Activated CD8-positive, alpha-beta memory T cell treated with anti-CD3 and anti-CD28 coated beads, Interleukin-2, amount 50 U/mL, for 48 hours (primary cell): ENCODE measurements around the gene VIPR2.
"Not testable (repeated sequence)": the region's sequence is repeated elsewhere in the genome, so short reads cannot be mapped to it uniquely, and the experiment has no call there.

ENCODE experiments used
- DNase-seq: peaks from one replicate; pipeline ENCODE4 v3.0.0-alpha.2; 2020

Gene VIPR2

GRCh38 chr7:159006022-159006609 is 138.6 kb downstream of the VIPR2 start:
- not testable (repeated sequence) for DNase-seq

GRCh38 chr7:159005618-159006017 is 139.0 kb downstream of the VIPR2 start:
- no peak for DNase-seq

- no peak for DNase-seq
Observed at GRCh38 chr7:159004411-159004810, 140.3 kb downstream of the VIPR2 start.

- DNase-seq, result no peak
Observed at GRCh38 chr7:159001811-159002210, 142.9 kb downstream of the VIPR2 start.

- DNase-seq, result no peak
Observed at GRCh38 chr7:159000859-159001435, 143.7 kb downstream of the VIPR2 start.

- DNase-seq, result no peak
Observed at GRCh38 chr7:159000070-159000469, 144.6 kb downstream of the VIPR2 start.

- no peak for DNase-seq
Observed at GRCh38 chr7:158999496-158999895, 145.2 kb downstream of the VIPR2 start.

GRCh38 chr7:158998261-158998660 is 146.4 kb downstream of the VIPR2 start:
- not testable (repeated sequence) for DNase-seq

GRCh38 chr7:158997471-158997870 is 147.2 kb downstream of the VIPR2 start:
- no peak for DNase-seq

- DNase-seq, result no peak
Observed at GRCh38 chr7:158997110-158997453, 147.6 kb downstream of the VIPR2 start.

- peak; percentile 46 for DNase-seq
Observed at GRCh38 chr7:158996214-158997109, 148.2 kb downstream of the VIPR2 start.

GRCh38 chr7:158995514-158995913 is 149.2 kb downstream of the VIPR2 start:
- DNase-seq, result no peak

- no peak for DNase-seq
Observed at GRCh38 chr7:158994687-158995086, 150.0 kb downstream of the VIPR2 start.

GRCh38 chr7:158993591-158993990 is 151.1 kb downstream of the VIPR2 start:
- DNase-seq, result no peak

GRCh38 chr7:158992759-158993158 is 151.9 kb downstream of the VIPR2 start:
- no peak for DNase-seq

- no peak for DNase-seq
Observed at GRCh38 chr7:158991824-158992621, 152.6 kb downstream of the VIPR2 start.

- DNase-seq, result no peak
Observed at GRCh38 chr7:158988996-158989395, 155.7 kb downstream of the VIPR2 start.

GRCh38 chr7:158988302-158988862 is 156.3 kb downstream of the VIPR2 start:
- no peak for DNase-seq

GRCh38 chr7:158987691-158988090 is 157.0 kb downstream of the VIPR2 start:
- DNase-seq, result no peak

GRCh38 chr7:158985583-158985982 is 159.1 kb downstream of the VIPR2 start:
- no peak for DNase-seq

- not testable (repeated sequence) for DNase-seq
Observed at GRCh38 chr7:158984007-158984406, 160.7 kb downstream of the VIPR2 start.

GRCh38 chr7:158982080-158982479 is 162.6 kb downstream of the VIPR2 start:
- not testable (repeated sequence) for DNase-seq
